H1 (cell line): Measurements from ENCODE around the gene DNAJC21. TPM values are rescaled to one million over a fixed set of nuclear protein-coding genes. Genes with fewer than 3 reads are reported as not detected.

Experiments used
- CTCF ChIA-PET: fragments of 300-600 bp; sonication (Branson Sonifier 250); formaldehyde crosslinking; loops from one replicate; lab custom pipeline; 2021; ENCODE audit not compliant: partially characterized antibody; lab: Charles Lee
- POLR2A ChIA-PET: fragments of 300-600 bp; sonication (Branson Sonifier 250); formaldehyde crosslinking; loops from one replicate; lab custom pipeline; 2021; ENCODE audit warnings: inconsistent platforms; ENCODE audit not compliant: partially characterized antibody; lab: Charles Lee
- DNase-seq, 2 experiments: peaks; one replicate each; pipeline versions ENCODE4 v3.0.0 to v3.0.0-alpha.2; 2010 to 2022; ENCODE audit warnings: low spot score in 2 of 2, low read depth in 1 of 2, mixed read lengths in 1 of 2
- FAIRE-seq: peaks from 2 replicates; lab custom pipeline; 2011; peaks lifted over from hg19 to GRCh38; lab: Jason Lieb, UNC
- H2AFZ ChIP-seq: 2 replicates; pipeline ENCODE4 v1.8.1; 2012; ENCODE audit warnings: low read length, inconsistent platforms
- H2AK5ac ChIP-seq: 2 replicates; pipeline ENCODE4 v1.6.1; 2013; ENCODE audit warnings: low read depth, low read length
- H2BK120ac ChIP-seq: replicated peaks from 2 replicates; pipeline ENCODE3; 2013; ENCODE audit warnings: low read depth, low read length, inconsistent platforms
- H2BK12ac ChIP-seq: 2 replicates; pipeline ENCODE4 v1.6.1; 2013; ENCODE audit warnings: low read depth, low read length
- H2BK15ac ChIP-seq: 2 replicates; pipeline ENCODE4 v1.6.1; 2013; ENCODE audit warnings: low read length
- H2BK20ac ChIP-seq: 2 replicates; pipeline ENCODE4 v1.6.1; 2013; ENCODE audit warnings: low read length
- H2BK5ac ChIP-seq: 2 replicates; pipeline ENCODE4 v1.6.1; 2013; ENCODE audit warnings: low read depth, low read length
- H3K14ac ChIP-seq: 2 replicates; pipeline ENCODE4 v1.6.1; 2013; ENCODE audit warnings: inconsistent platforms; ENCODE audit not compliant: insufficient read length
- H3K18ac ChIP-seq: 2 replicates; pipeline ENCODE4 v1.6.1; 2013; ENCODE audit warnings: low read length; ENCODE audit errors: extremely low read depth
- H3K23ac ChIP-seq: 2 replicates; pipeline ENCODE4 v1.6.1; 2013; ENCODE audit warnings: inconsistent platforms; ENCODE audit not compliant: insufficient read length
- H3K23me2 ChIP-seq: 2 replicates; pipeline ENCODE4 v1.6.1; 2013; ENCODE audit warnings: low read depth, low read length
- H3K27ac ChIP-seq: 2 replicates; pipeline ENCODE4 v1.6.1; 2011; ENCODE audit warnings: low read depth, low read length, inconsistent platforms
- H3K27me3 ChIP-seq, 4 experiments: replicated peaks in 1 of 4; 1 replicate in 1 of 4; 2 replicates in 3 of 4; pipeline versions ENCODE4 v1.6.1 to v1.8.1; 2011 to 2013; ENCODE audit warnings: low read length in 3 of 4, mild to moderate bottlenecking in 3 of 4, inconsistent platforms in 2 of 4, mixed read lengths in 2 of 4, moderate library complexity in 1 of 4; ENCODE audit not compliant: control insufficient read depth in 3 of 4, insufficient read depth in 3 of 4; ENCODE audit errors: extremely low read depth in 1 of 4
- H3K36me3 ChIP-seq, 4 experiments: 2 replicates each; pipeline versions ENCODE4 v1.6.1 to v1.8.1; 2011 to 2013; ENCODE audit warnings: mild to moderate bottlenecking in 4 of 4, low read length in 3 of 4, moderate library complexity in 2 of 4, control low read depth in 1 of 4, inconsistent platforms in 1 of 4; ENCODE audit not compliant: insufficient read depth in 4 of 4, control insufficient read depth in 2 of 4
- H3K4ac ChIP-seq: replicated peaks from 2 replicates; pipeline ENCODE3; 2013; ENCODE audit warnings: low read length, low read depth, mixed read lengths, inconsistent platforms; ENCODE audit not compliant: insufficient read length
- H3K4me1 ChIP-seq, 4 experiments: replicated peaks in 1 of 4; 1 replicate in 1 of 4; 2 replicates in 3 of 4; pipeline versions ENCODE4 v1.6.1 to v1.8.1; 2011 to 2013; ENCODE audit warnings: low read length in 3 of 4, inconsistent platforms in 2 of 4, mixed read lengths in 1 of 4; ENCODE audit not compliant: insufficient read depth in 4 of 4, control insufficient read depth in 3 of 4
- H3K4me2 ChIP-seq, 2 experiments: 2 replicates each; pipeline versions ENCODE4 v1.6.1 to v1.8.1; 2011 to 2013; ENCODE audit warnings: low read depth in 2 of 2, low read length in 2 of 2, control low read depth in 1 of 2, inconsistent platforms in 1 of 2, mild to moderate bottlenecking in 1 of 2; ENCODE audit not compliant: insufficient read depth in 1 of 2
- H3K4me3 ChIP-seq, 4 experiments: fragments of 200-600, 300-600 bp in 1 of 4; sonication (generic), shearing (Covaris generic), sonication (Bioruptor Twin) in 1 of 4; 2 replicates each; pipeline versions ENCODE4 v1.5.1 to v1.8.1; 2011 to 2016; ENCODE audit warnings: low read length in 4 of 4, low read depth in 3 of 4, control low read depth in 2 of 4, inconsistent platforms in 2 of 4, mild to moderate bottlenecking in 2 of 4, mixed read lengths in 1 of 4, moderate library complexity in 1 of 4; ENCODE audit not compliant: insufficient read depth in 2 of 4; ENCODE audit errors: extremely low read depth in 1 of 4
- H3K56ac ChIP-seq: replicated peaks from 2 replicates; pipeline ENCODE3; 2013; ENCODE audit warnings: low read depth, mild to moderate bottlenecking, mixed read lengths, low read length, inconsistent platforms; ENCODE audit not compliant: insufficient read length
- H3K79me1 ChIP-seq: 2 replicates; pipeline ENCODE4 v1.6.1; 2013; ENCODE audit warnings: low read depth, low read length, control low read depth
- H3K79me2 ChIP-seq, 2 experiments: 2 replicates each; pipeline versions ENCODE4 v1.6.1 to v1.8.1; 2012 to 2013; ENCODE audit warnings: low read length in 2 of 2, mild to moderate bottlenecking in 2 of 2, inconsistent platforms in 1 of 2; ENCODE audit not compliant: insufficient read depth in 2 of 2, control insufficient read depth in 1 of 2
- H3K9ac ChIP-seq, 4 experiments: replicated peaks in 1 of 4; 1 replicate in 1 of 4; 2 replicates in 3 of 4; pipeline versions ENCODE4 v1.6.1 to v1.8.1; 2011 to 2013; ENCODE audit warnings: low read depth in 3 of 4, low read length in 3 of 4, control low read depth in 2 of 4, mild to moderate bottlenecking in 2 of 4, moderate library complexity in 2 of 4, inconsistent platforms in 1 of 4; ENCODE audit errors: extremely low read depth in 1 of 4
- H3K9me3 ChIP-seq, 2 experiments: 2 replicates each; pipeline versions ENCODE4 v1.6.1 to v1.8.1; 2012 to 2013; ENCODE audit warnings: mild to moderate bottlenecking in 2 of 2, moderate library complexity in 2 of 2, control low read depth in 1 of 2, inconsistent platforms in 1 of 2, low read depth in 1 of 2, low read length in 1 of 2, mixed read lengths in 1 of 2; ENCODE audit not compliant: insufficient read depth in 2 of 2
- H4K20me1 ChIP-seq, 2 experiments: replicated peaks in 1 of 2; 2 replicates each; pipeline versions ENCODE3 to v1.8.1; 2011 to 2013; ENCODE audit warnings: inconsistent platforms in 2 of 2, low read length in 2 of 2, mild to moderate bottlenecking in 1 of 2; ENCODE audit not compliant: insufficient read depth in 2 of 2, control insufficient read depth in 1 of 2
- H4K5ac ChIP-seq: 2 replicates; pipeline ENCODE4 v1.6.1; 2013; ENCODE audit warnings: low read length, low read depth, mixed read lengths, inconsistent platforms; ENCODE audit not compliant: insufficient read length
- H4K8ac ChIP-seq: 2 replicates; pipeline ENCODE4 v1.8.0; 2013; ENCODE audit warnings: mild to moderate bottlenecking, moderate library complexity, low read length, inconsistent platforms; ENCODE audit not compliant: insufficient read depth; ENCODE audit errors: extremely low read depth
- H4K91ac ChIP-seq: replicated peaks from 2 replicates; pipeline ENCODE3; 2013; ENCODE audit warnings: low read length, mixed read lengths, inconsistent platforms; ENCODE audit not compliant: insufficient read length
- EZH2 ChIP-seq: fragments of 200-600 bp; sonication (generic); IDR thresholded peaks from 2 replicates; pipeline ENCODE4 v1.7.1; 2012; ENCODE audit warnings: low read depth, mild to moderate bottlenecking, moderate library complexity, low read length, inconsistent platforms; ENCODE audit not compliant: severe bottlenecking
- GABPA ChIP-seq: IDR thresholded peaks from 2 replicates; pipeline ENCODE4 v1.6.1; 2011; ENCODE audit warnings: mild to moderate bottlenecking, low read length, moderate library complexity, borderline replicate concordance; ENCODE audit not compliant: insufficient read depth
- GTF2F1 ChIP-seq: IDR thresholded peaks from 2 replicates; pipeline ENCODE4 v1.6.1; 2012; ENCODE audit warnings: low read depth, low read length, improper control_type of control experiment, borderline replicate concordance
- JUN ChIP-seq: IDR thresholded peaks from 2 replicates; pipeline ENCODE4 v1.6.1; 2011; ENCODE audit warnings: low read depth, mild to moderate bottlenecking, improper control_type of control experiment, low read length
- NRF1 ChIP-seq: IDR thresholded peaks from 2 replicates; pipeline ENCODE4 v1.6.1; 2011; ENCODE audit warnings: mild to moderate bottlenecking, low read depth, low read length, improper control_type of control experiment
- PHF8 ChIP-seq: fragments of 200-600 bp; sonication (generic); conservative IDR thresholded peaks from 2 replicates; pipeline ENCODE4 v1.7.1; 2012; ENCODE audit warnings: low read depth, mild to moderate bottlenecking, inconsistent platforms, low read length, moderate library complexity
- RAD21 ChIP-seq, 2 experiments: IDR thresholded peaks in 1 of 2; conservative IDR thresholded peaks in 1 of 2; 2 replicates each; pipeline ENCODE4 v1.6.1; 2011; ENCODE audit warnings: low read depth in 2 of 2, low read length in 2 of 2, improper control_type of control experiment in 1 of 2, inconsistent platforms in 1 of 2, mild to moderate bottlenecking in 1 of 2, moderate library complexity in 1 of 2
- SIRT6 ChIP-seq: IDR thresholded peaks from one replicate; pipeline ENCODE4 v1.7.1; 2012; ENCODE audit warnings: low read length, inconsistent platforms
- SP1 ChIP-seq: IDR thresholded peaks from 2 replicates; pipeline ENCODE4 v1.6.1; 2011; ENCODE audit warnings: low read depth, low read length
- SRF ChIP-seq: IDR thresholded peaks from 2 replicates; pipeline ENCODE4 v1.6.1; 2011; ENCODE audit warnings: mild to moderate bottlenecking, low read depth, low read length, moderate library complexity
- SUZ12 ChIP-seq: fragments of 200-600 bp; sonication (generic); IDR thresholded peaks from 2 replicates; pipeline ENCODE4 v1.6.1; 2012; ENCODE audit warnings: mild to moderate bottlenecking, inconsistent platforms, low read length, moderate library complexity, mixed read lengths
- TAF1 ChIP-seq: IDR thresholded peaks from 2 replicates; pipeline ENCODE4 v1.6.1; 2011; ENCODE audit warnings: mild to moderate bottlenecking, low read depth, low read length
- TAF7 ChIP-seq: optimal IDR thresholded peaks from 2 replicates; pipeline ENCODE3; 2011; ENCODE audit warnings: low read depth, mild to moderate bottlenecking, inconsistent platforms, low read length, moderate library complexity, borderline replicate concordance
- TCF12 ChIP-seq: IDR thresholded peaks from 2 replicates; pipeline ENCODE4 v1.6.1; 2011; ENCODE audit warnings: low read depth, mild to moderate bottlenecking, low read length
- ZNF274 ChIP-seq: IDR thresholded peaks from 2 replicates; pipeline ENCODE4 v1.7.0; 2012; ENCODE audit warnings: low read length, borderline replicate concordance; ENCODE audit errors: extremely low read depth
- WGBS, 2 experiments: shearing (Covaris generic) in 1 of 2; methylation state at CpG; one replicate each; pipeline versions ENCODE4 v1.1.6 to v1.1.7; 2013 to 2015; ENCODE audit warnings: low lambda C conversion rate in 2 of 2, mixed read lengths in 2 of 2, inconsistent platforms in 1 of 2, low coverage in 1 of 2, missing lambda C conversion rate in 1 of 2; ENCODE audit not compliant: insufficient replicate concordance in 2 of 2, insufficient coverage in 1 of 2, insufficient read length in 1 of 2; ENCODE audit errors: extremely low coverage in 1 of 2, missing lambda C conversion rate in 1 of 2; 5-methylcytosine and 5-hydroxymethylcytosine counted together
- polyA plus RNA-seq, 7 experiments: library from polyadenylated mRNA; depleted of rRNA in 3 of 7; stranded (reverse) in 5 of 7; unstranded in 2 of 7; fragments of >200 nt in 5 of 7; fragments of 200-250 nt in 2 of 7; gene quantifications; 1 replicate in 5 of 7; 2 replicates in 1 of 7; 4 replicates in 1 of 7; pipeline versions ENCODE4 v1.2.1 to v1.2.3, GENCODE V29; 2011 to 2013; ENCODE audit warnings: missing spikeins in 2 of 7, mixed read lengths in 2 of 7
- total RNA-seq: library from RNA; stranded (reverse); fragmentation: NEBNext Ultra II Directional; extraction: Animal tissue kit (Norgen Biotek cat#: 25700); gene quantifications from 2 replicates; pipeline ENCODE4 v1.2.1, GENCODE V29; 2021

DNAJC21 gene
- total and polyA plus RNA-seq, 2 of the 8 experiments (the other 6 are each of a cell fraction or from before 2014, with no cell fraction given): 5.1 to 47.5 TPM

DNA sequence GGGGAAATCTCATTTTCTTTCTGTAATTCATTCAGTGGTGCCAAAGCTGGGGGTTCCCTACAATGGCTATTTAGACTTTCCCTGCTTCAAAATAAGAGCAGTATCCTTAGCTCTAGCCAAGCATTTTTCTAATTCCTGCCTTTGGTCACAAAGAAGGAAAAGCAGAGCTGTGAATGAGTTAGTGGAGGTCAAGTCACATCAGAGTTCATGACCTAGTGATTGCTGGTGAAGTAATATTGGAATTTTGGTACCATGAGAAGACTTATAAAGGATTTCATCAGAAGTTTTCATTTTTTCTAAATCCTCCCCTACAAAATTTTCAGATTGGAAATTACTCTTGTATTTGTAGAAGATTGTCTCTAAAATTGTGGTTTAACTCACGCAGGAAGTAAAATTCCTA lies 28.0 kb downstream of the DNAJC21 start:
- Histone ChIP-seq H2BK20ac (no peak overlapping the region), H3K4me2 (no peak overlapping the region), H4K91ac (no peak overlapping the region), H2BK12ac (no peak overlapping the region), H2AK5ac (no peak overlapping the region), H2BK5ac (no peak overlapping the region), H3K56ac (no peak overlapping the region), H3K23me2 (no peaks in the 10 kb centered on the region), H3K27me3 (no peaks in the 10 kb centered on the region), H3K14ac (no peak overlapping the region), H2BK120ac (no peak overlapping the region), H3K9me3 (no peaks in the 10 kb centered on the region), H2AFZ (no peak overlapping the region), H4K8ac (no peak overlapping the region), H3K23ac (no peak overlapping the region), H3K27ac (no peak overlapping the region), H3K79me2 (no peaks in the 10 kb centered on the region), H3K79me1 (no peaks in the 10 kb centered on the region), H3K36me3 (peaks cover 0 to 15% (median 10%) of the 10 kb centered on the region in 4 experiments; a peak in 3 of 8 replicates), H3K4ac (no peak overlapping the region), H4K5ac (no peak overlapping the region), H2BK15ac (no peak overlapping the region), H3K4me1 (no peaks in the 10 kb centered on the region), H3K18ac (no peak overlapping the region), H3K4me3 (no peak overlapping the region), H3K9ac (no peak overlapping the region), H4K20me1 (no peaks in the 10 kb centered on the region)
- CTCF ChIA-PET: interaction anchor here (0.7 to 8.0 kb wide), 19 partner anchors 9 to 483 kb away, joined by 3 to 69 read pairs (median 4); no protein-coding TSS in a partner anchor
- POLR2A ChIA-PET: no interaction called here
- WGBS, 2 experiments: 93% methylated on average over 1 of the region's 1 CpG; no CpG with 5 or more reads in 1 of the 2 experiments
- DNase-seq (no peak), FAIRE-seq (no peak)
- TF ChIP-seq EZH2: no peak
- TF ChIP-seq RAD21 (IDR thresholded peaks at IDR 0.05 in 1 of 2, conservative IDR thresholded peaks at IDR 0.05 in 1 of 2; ENCODE audit: low read depth in 2 of 2, low read length in 2 of 2): no peak
- TF ChIP-seq NRF1: no peak
- no peak for TF ChIP-seq GABPA
- no peak for TF ChIP-seq SP1
- TF ChIP-seq TAF1: no peak
- TF ChIP-seq SRF: no peak
- TF ChIP-seq GTF2F1: no peak
- no peak for TF ChIP-seq TCF12
- TF ChIP-seq SIRT6: no peak
- TF ChIP-seq JUN: no peak
- no peak for TF ChIP-seq SUZ12
- TF ChIP-seq TAF7: no peak
- no peak for TF ChIP-seq ZNF274
- no peak for TF ChIP-seq PHF8
